ENCODE results near the gene TBL3.

The TBL3 gene

DNA sequence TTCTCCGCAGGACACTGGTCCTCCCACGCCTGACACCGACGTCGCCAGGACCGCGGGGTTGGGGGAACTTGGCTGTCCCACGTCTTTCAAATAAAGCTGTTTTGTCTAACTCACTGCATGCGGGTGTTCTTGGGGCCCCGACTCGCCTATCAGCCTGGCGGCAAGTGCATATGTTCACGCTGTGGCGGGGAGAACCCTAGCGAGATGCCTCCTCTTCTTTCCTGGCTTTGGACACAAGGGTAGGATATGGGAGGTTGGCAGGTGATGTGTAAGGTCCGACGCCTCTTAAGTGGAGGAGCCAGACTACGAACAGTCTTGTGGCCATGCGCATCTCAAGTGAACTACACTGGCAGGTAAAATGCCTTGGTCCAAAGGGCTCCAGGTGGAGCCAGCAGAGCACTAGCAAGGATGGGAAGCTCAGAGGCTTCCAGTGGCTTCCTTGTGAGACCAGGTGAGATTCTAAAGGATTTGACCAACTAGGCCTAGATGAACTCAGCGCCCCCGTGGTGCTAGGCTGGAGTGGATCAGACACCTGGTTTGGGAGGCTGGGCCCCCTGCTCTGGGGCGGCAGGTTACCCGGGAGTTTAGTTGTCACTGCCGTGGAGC, 6.4 kb upstream of the TBL3 start:
- DNase-seq = peak in 1 of 2 donors; percentile 25

DNA sequence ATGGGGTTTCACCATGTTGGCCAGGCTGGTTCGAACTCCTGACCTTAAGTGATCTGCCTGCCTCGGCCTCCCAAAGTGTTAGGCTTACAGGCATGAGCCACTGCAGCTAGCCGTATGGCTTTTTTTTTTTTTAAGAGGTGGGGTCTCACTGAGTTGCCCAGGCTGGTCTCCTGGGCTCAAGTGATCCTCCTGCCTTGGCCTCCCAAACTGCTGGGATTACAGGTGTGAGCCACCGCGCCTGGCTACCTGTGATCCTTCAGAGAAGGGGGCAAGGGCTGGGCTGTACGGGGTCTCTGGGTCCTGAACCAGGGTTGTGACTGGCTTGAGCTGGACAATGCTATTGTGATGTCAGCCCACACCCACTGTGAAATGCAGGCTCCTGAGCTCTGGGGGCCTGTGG, 5.4 kb upstream of the TBL3 start, which contains the start of gene RNF151:
Gene RNF151 (plus strand): TSS at position 397 of the 400 bp plus-strand sequence. CDS start 26 bp downstream, outside the sequence.
- DNase-seq = no peak

DNA sequence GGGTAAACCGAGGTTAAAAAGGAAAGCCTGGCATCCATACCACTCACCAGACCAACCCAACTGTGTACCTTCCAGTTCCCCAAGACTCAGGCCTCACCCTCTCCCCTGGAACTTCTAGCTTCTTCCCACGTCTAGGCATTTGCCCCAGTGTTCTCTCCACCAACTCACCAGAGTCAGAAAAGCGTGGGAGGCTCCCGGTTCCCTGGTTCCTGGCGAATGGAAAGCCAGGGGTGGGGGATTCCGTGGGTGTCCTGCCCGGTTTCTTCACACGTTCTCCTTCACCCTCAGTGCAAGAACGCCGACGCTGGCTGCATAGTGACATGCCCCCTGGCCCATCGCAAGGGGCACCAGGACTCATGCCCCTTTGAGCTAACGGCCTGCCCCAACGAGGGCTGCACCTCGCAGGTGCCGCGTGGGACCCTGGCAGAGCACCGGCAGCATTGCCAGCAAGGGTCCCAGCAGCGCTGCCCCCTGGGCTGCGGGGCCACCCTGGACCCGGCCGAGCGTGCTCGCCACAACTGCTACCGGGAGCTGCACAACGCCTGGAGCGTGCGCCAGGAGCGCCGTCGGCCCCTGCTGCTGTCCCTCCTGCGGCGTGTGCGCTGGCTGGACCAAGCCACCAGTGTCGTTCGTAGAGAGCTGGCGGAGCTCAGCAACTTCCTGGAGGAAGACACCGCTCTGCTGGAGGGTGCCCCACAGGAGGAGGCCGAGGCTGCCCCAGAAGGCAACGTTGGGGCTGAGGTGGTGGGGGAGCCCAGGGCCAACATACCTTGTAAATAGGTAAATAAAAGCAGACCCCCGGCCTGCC, 3.5 kb upstream of the TBL3 start:
- no peak for DNase-seq

DNA sequence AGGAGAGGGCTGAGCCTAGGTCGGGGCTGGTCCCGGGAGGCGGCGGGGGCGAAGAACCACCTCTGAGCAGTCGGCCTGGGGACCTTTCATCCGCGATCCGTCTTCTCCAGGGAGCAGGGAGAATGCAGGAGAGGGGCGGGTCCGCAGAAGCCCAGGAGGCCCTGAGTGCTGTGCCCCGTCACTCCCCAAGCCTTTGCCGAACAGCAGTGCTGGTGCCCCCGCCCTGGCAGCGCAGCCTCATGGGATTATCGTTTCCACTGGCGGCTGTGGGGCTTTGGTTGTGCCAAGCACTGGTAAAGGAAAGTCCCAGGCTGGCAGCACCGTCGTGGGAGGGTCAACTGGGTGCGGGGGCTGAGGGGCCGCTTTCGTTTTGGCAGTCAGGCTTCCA, 631 bp downstream of the TBL3 start:
- no peak for DNase-seq

DNA sequence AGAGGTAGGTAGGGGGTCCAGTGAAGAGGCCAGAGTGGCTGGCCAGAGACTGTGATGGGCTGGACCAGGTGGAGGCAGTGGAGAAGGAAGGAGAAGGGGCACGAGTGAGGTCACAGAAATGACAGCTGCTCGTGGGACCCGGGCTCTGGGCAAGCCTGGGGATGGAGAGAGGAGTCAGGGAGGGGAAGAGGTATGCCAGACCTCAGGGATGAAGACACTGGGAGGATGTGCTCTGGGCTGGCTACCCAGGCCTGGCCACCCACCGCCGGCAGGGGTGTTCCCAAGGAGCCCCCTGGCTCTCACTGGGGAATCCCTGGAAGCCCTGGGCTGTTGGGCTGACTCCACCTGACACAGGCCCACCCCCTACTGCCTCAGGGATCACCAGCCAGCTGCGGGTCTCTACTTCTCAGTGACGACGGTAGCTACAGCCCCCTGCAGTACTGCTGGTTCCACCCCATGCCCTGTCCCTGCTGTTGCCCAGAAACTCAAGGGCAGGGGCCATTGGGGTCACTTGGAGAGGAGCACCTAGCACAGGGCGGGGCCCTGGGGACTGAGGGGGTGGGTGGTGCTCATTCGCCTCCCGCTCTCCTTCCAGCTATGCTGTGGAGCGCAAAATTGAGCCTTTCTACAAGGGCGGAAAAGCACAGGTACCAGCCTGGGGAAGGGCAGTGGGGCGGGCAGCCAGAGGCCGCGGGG, 1.8 kb downstream of the TBL3 start:
- no peak for DNase-seq

DNA sequence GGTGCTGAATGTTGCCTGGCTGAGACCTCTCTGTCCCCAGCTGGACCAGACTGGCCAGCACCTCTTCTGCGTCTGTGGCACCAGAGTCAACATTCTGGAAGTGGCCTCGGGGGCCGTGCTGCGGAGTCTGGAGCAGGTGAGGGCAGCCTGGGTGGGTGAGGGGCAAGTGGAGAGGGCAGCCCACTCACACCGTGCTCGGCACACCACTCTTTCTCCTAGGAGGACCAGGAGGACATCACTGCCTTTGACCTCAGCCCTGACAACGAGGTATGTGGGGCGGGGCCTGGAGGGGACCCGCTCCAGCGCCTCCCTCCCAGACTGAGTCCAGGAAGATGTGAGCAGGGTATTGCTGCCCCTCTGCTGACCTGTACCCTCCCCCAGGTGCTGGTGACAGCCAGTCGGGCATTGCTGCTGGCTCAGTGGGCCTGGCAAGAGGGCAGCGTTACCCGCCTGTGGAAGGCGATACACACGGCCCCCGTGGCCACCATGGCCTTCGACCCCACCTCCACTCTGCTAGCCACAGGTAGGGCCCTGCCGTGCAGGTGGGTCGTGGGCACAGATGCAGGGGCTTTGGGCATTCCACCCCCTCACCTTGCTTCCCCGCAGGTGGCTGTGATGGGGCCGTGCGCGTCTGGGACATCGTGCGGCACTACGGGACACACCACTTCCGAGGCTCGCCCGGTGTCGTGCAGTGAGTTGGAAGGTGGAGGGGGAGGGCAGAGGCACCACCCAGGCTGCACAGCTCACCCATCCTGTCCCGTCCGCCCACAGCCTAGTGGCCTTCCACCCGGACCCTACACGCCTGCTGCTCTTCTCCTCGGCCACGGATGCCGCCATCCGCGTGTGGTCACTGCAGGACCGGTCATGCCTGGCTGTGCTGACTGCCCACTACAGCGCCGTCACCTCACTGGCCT, 2.6 kb downstream of the TBL3 start:
- no peak for DNase-seq

DNA sequence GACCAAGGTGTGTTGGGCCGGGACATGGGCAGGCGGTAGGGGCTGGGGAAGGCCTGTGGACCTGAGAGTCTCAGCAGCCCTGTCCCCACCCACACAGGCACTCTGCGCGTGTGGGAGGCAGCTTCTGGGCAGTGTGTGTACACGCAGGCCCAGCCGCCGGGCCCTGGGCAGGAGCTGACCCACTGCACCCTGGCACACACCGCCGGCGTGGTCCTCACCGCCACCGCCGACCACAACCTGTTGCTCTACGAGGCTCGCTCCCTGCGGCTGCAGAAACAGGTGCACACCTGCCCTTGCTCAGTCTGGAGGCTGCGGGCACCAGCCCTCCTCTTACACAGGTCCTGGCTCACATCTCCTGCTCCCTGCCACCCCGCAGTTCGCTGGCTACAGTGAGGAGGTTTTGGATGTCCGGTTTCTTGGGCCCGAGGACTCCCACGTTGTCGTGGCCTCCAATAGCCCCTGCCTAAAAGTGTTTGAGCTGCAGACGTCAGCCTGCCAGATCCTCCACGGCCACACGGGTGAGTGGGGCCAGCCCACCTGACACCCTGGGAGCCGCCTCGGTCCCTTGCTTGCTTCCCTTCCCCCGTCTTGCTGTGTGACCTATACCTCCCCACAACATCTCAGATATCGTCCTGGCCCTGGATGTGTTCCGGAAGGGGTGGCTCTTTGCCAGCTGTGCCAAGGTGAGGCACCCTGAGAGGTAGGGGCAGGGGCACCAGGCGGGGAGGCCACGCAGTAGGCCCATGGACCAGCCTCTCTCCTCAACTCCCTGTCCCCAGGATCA, 3.8 kb downstream of the TBL3 start:
- no peak for DNase-seq

DNA sequence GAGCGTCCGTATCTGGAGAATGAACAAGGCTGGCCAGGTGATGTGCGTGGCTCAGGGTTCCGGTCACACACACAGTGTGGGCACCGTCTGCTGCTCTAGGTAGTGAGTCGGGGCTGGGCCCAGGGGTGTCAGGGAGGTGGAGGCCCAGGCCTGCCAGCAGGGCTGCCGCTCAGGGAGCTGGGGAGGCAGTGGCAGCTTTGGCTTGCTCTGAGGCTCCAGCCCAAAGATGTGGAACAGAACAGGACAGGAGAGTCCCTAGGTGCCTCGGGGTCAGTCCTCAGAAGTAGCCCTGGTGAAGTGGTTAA, 4.3 kb downstream of the TBL3 start:
- DNase-seq = no peak

DNA sequence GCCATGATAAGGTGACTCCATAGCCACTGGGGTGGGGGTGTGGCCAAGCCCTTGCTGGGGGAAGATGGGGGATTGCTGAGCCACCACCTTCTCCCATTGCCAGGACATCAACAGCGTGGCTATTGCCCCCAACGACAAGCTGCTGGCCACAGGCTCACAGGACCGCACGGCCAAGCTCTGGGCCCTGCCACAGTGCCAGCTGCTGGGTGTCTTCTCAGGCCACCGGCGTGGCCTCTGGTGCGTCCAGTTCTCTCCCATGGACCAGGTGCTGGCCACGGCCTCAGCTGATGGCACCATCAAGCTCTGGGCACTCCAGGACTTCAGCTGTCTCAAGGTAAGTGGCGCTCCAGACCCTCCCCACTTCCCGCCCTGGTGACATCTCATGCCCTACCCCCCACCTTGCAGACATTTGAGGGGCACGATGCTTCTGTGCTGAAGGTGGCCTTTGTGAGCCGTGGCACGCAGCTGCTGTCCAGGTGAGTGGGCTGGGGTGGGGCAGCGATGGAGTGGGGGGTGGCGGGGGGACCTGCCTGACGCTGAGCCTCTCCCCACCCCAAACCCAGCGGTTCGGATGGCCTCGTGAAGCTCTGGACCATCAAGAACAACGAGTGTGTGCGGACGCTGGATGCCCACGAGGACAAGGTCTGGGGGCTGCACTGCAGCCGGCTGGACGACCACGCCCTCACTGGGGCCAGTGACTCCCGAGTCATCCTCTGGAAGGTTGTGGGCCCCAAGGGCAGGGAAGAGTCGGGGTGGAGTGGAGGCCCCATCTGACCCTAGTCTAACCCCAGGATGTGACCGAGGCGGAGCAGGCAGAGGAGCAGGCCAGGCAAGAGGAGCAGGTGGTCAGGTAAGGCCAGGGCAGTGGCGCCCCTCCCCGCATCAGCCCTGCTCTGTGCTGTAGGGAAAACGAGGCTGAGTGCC, 5.4 kb downstream of the TBL3 start:
- no peak for DNase-seq

DNA sequence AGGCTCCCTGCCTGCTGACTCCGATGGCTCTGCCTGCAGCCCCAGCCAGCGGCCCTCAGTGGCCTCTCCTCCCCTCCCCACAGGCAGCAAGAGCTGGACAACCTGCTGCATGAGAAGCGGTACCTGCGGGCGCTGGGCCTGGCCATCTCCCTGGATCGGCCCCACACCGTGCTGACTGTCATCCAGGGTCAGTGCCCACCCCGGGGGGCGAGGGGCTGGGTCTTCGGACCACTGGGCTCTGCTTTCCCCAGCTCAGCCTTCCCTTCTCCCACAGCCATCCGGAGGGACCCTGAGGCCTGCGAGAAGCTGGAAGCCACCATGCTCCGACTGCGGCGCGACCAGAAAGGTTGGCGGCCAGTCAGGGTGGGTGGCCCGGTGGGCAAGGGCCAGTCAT, 6.0 kb downstream of the TBL3 start:
- DNase-seq = no peak

DNA sequence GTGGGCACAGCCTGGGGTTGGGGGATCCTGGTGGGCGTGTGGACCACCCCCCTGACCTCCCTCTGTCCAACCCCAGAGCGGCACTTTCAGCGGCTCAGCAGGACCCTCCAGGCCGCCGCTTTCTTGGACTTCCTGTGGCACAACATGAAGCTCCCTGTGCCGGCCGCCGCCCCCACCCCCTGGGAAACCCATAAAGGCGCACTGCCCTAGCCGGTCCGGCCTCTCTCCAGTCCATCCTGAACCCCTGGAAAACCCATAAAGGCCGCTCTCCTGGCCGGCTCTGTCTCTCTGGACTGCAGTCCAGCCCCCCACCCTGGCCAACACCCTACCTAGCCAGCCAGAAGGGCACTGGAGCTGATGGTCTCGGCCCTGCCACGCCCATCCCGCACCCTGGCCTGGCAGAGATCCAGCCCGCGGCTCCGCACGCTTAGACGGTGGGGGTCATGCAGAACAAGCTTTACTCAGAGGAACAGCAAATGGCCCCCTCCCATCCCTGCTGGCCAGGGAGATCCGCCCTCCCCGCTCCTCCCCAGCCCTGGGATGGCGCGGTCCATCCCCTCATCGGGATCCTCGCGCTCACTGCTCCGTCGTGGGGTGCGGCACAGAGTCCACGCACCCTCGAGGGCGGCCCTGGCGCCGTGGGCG, 6.7 kb downstream of the TBL3 start:
- DNase-seq = no peak

DNA sequence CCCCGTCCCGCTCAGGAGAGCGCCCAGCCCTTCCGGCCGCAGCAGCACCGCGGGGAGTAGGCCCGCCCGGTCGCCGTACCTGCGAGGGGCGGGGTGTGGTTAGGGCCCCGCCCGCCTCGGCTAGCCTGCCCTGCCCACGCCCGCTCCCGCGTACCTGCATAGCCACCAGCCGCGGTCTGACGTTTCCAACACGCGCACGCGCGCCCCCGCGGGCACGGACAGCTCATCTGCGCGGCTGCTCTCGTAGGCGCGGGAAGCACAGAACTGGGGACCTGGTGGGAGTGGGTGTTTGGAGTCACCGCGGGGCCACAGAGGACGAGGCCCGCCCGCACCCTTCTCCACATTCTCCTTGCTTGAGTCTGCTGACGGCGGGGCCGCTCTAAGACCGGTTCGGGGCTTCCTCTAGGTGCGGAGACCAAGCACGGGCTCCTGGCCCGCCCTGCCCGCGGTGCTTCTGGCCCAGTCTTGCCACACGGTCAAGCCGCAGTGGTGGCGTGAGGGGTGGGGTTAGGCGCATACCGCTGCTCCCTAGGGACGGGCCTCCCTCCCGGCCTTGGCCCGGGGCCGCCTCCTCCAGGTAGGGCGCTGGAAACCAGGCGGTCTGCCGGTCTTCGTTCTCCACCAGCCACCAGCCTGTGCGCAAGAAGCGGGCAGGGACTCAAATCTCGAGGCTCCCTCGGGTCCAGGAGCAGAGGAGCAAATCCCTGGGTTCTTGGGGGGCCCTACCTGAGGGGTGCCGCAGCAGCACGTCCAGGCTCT, 7.6 kb downstream of the TBL3 start:
- DNase-seq = no peak

DNA sequence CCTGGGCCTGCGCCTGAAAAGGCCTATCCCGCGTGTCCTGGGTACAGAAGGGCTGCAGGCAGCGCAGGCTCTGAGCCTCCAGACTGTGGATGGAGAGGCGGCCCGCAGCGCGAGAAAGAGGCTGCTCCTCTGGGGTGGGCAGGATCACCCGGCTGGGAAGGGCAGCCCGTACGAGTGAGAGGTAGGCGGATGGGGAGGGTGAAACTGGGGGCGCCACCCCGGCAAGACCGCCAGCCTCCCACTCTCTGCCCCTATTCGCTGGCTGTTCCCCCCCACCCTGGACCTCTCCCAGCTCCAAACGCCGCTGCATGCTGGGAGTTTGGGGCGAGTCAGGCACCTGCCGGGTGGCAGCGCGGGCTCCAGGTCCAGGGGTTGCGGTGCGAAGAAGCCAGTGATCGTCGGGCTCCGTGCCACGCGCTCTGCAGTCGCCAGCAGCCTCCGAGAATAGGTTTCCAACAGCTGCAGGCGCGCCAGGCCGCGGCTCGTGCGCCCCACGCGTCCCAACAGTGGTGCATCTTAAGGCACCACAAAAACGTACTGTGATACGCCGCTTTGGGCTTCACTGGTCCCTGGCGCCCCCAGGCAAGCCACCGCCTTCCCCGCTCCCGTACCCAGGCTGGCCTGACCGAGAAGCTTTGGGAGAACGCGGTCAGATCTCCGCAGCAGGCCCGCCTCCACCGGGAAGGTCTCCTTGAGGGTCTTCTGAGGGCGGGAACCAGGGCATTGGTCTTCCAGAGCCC, 8.3 kb downstream of the TBL3 start:
- no peak for DNase-seq

DNA sequence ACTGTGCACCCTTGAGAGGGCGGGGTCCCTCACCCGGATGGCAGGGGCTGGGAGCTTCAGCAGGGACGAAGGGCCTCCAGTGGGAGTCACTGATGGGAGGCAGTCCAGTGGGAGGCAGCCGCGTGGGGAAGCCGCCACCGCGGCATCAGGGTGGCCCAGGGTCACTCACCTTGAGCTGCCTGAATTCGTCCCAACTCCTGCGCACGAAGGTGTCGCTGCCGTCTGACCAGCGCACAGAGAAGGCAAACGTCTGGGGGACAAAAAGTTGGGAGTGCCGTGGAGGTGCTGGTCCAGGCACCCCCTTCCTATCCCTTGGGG, 8.9 kb downstream of the TBL3 start:
- DNase-seq = no peak

DNA sequence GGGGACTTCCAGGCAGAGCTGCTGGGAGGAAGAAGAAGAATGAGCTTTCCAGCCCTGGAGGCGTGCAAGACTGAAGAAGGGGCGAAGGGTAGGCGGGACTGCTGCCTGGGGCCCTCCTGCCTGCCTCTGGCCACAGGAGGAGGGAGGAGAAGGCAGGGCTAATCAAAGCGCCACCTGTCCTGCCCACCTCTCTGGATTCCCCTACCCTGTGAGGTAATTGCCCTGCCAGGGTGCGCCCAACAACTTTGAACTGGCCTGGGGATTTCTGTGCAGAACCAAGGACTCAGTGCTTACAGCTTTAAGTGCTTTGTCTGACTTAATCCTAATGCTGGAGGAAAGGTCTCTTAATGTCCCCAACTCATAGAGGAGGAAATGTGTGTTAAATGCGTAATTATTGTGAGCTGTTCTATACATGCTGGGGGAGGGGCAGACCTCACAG, 9.6 kb downstream of the TBL3 start, which contains the start of gene NOXO1:
Gene NOXO1 (minus strand): TSS at position 72 of the 439 bp plus-strand sequence. CDS start 290 bp downstream, outside the sequence.
- no peak for DNase-seq

DNA sequence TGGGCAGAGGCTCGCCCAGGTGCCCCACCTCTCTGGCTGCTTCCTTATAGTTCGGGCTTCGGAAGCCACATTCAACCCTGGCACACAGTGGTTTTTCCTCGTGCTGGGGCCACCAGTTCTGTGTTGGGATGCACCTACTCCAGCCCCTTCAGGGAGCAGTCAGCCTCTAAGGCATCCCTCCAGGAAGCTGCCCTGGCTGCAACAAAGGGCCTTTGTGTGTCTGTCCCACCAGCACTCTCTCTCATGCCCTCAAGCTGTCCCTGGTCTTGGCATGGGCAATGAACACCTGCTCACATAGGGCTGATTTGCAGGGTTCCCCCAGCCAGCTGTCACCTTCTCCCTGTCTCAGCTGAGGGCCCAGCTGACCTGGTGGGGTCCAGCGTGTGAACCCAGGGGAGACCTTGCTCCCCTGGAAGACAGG, 10.2 kb downstream of the TBL3 start:
- no peak for DNase-seq

DNA sequence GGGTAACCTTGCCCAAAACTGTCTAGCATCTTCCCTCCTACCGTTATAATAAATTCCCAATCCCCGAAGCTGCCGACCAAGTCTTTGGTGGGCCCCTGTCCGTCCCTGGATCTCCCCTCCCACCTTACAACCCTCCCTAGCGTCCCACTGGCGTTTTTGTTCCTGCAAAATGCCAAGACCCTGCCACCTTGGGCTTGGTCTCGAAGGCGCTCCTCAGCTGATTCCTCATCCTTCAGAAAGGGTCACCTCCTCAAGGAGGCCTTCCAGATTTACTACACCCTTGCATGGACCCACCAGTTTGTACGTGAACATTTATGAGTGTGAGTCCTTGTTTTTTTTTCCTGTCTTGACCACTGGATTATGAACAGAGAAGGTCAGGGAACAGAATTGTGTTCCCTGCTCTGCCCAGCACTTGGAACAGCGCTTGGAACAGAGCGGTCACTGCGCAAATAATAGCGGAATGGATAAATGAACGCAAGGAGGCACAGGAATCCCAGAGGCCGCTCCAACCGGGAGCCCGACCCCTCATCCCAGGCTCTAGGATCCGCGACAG, 11.2 kb downstream of the TBL3 start:
- DNase-seq = no peak

Data from inflammatory macrophage (primary cell).